ENCODE data around the gene EDRF1.

EDRF1 gene

DNA sequence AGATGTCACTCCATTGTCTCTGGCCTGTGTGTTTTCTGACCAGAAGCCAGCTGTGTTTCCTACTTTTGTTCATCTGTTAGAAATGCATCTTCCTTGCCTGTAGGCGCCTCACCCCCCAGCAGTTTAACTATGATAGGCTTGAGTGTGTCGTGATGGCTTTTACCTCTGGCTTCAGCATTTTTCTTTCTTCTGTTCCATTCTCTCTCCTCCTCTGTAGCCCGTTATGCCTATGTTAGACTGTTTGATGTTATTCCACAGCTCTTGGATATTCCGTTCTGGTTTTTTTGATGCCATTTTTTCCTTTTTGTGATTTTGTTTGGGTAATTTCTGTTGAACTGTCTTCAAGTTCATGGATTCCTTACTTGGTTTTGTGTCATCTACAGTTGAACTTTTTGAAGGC is 38.2 kb downstream of the EDRF1 start:
- Histone ChIP-seq H4K20me1 (ENCODE audit: control insufficient read depth, insufficient read depth, low read depth, low read length) (no peaks in the 10 kb centered on the region), H3K27me3 (ENCODE audit: control insufficient read depth, low read length) (no peaks in the 10 kb centered on the region), H3F3A (ENCODE audit: control insufficient read depth, insufficient read depth) (0 out of 2 replicates have a peak, but pooled peaks cover 2% of the 10 kb centered on the region), H3K36me3 (ENCODE audit: control insufficient read depth, low read length) (peaks cover 94% of the 10 kb centered on the region), H3K9me2 (replicated peaks; ENCODE audit: control insufficient read depth, low read length) (no peaks in the 10 kb centered on the region), H3K27ac (ENCODE audit: low read depth, low read length) (no peak overlapping the region), H3K9me3 (ENCODE audit: control insufficient read depth, insufficient read depth, low read length) (no peaks in the 10 kb centered on the region), H3K4me3 (ENCODE audit: low read length) (no peak overlapping the region), H3K4me2 (ENCODE audit: low read length) (no peak overlapping the region), H3K79me2 (ENCODE audit: control insufficient read depth, low read length) (peaks cover 5% of the 10 kb centered on the region; the same call in 1 of the 2 replicates), H3K4me1 (ENCODE audit: control insufficient read depth, low read length) (no peaks in the 10 kb centered on the region)
- TF ChIP-seq EZH2phosphoT487 (IDR thresholded peaks at IDR 0.05; ENCODE audit: borderline replicate concordance, low read length) (no peak), CTCF (IDR thresholded peaks at IDR 0.05; ENCODE audit: low read depth, low read length, poor library complexity, severe bottlenecking) (no peak)

- Histone ChIP-seq H3K4me1 (ENCODE audit: control insufficient read depth, low read length) (no peaks in the 10 kb centered on the region), H3K79me2 (ENCODE audit: control insufficient read depth, low read length) (no peaks in the 10 kb centered on the region), H3K27ac (ENCODE audit: low read depth, low read length) (no peak overlapping the region), H3K9me3 (ENCODE audit: control insufficient read depth, insufficient read depth, low read length) (no peaks in the 10 kb centered on the region), H3F3A (ENCODE audit: control insufficient read depth, insufficient read depth) (no peaks in the 10 kb centered on the region), H3K4me3 (ENCODE audit: low read length) (no peak overlapping the region), H3K9me2 (replicated peaks; ENCODE audit: control insufficient read depth, low read length) (no peaks in the 10 kb centered on the region), H3K36me3 (ENCODE audit: control insufficient read depth, low read length) (peaks cover 89% of the 10 kb centered on the region), H3K27me3 (ENCODE audit: control insufficient read depth, low read length) (no peaks in the 10 kb centered on the region), H4K20me1 (ENCODE audit: control insufficient read depth, insufficient read depth, low read depth, low read length) (no peaks in the 10 kb centered on the region), H3K4me2 (ENCODE audit: low read length) (no peak overlapping the region)
- TF ChIP-seq CTCF (IDR thresholded peaks at IDR 0.05; ENCODE audit: low read depth, low read length, poor library complexity, severe bottlenecking) (no peak), EZH2phosphoT487 (IDR thresholded peaks at IDR 0.05; ENCODE audit: borderline replicate concordance, low read length) (no peak)
These were observed 42.5 kb downstream of the EDRF1 start for GRCh38 chr10:125761961-125762360.

DNA sequence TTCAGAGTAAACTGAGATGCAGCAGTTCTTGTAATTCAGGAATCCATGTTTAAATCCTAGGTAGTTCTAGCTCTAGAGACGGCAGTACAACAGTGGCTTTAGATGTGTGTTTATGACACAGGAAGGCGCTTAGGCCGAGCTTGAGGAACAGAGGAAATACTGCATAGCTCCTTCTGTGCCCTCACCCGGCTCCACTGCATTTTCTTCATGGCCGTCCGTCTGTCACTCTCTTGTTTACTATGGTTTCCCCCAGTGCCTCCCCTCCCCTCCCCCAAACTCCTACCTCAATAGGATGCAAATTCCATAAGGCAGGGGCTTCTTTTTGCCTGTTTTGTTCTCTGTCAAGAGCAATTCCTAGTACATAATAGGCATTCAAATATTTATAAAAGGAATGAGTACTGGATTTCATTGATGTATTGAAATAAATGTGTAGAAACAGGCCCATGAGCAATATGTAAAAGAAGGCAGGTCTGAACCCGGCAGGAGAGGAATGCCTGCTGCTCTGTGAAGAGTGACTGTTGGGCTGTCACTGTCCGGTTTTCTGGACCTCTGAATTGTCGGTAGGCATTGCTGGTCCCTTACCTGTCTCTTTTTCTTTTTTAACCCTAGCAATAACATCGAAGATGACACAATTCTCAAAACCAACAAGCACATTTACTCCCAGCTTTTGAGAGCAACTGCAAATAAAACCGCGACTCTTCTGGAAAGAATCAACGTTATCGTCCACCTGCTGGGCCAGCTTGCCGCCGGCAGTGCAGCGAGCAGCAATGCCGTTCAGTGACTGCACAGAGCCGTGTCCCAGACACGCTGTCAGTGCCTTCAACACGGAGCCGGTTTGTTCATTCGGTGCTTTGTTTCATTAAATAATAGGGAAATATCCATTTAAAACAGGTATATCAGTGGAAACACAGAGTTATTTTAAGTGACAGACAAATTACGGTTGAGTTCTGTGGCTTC is 43.5 kb downstream of the EDRF1 start:
- no peaks in the 10 kb centered on the region for H3F3A ChIP-seq (ENCODE audit: control insufficient read depth, insufficient read depth)
- H3K9me2 ChIP-seq (replicated peaks; ENCODE audit: control insufficient read depth, low read length) = no peaks in the 10 kb centered on the region
- no peak overlapping the region for H3K4me3 ChIP-seq (ENCODE audit: low read length)
- TF ChIP-seq EZH2phosphoT487 (IDR thresholded peaks at IDR 0.05; ENCODE audit: borderline replicate concordance, low read length) (no peak), CTCF (IDR thresholded peaks at IDR 0.05; ENCODE audit: low read depth, low read length, poor library complexity, severe bottlenecking) (no peak)
- H3K4me1 ChIP-seq (ENCODE audit: control insufficient read depth, low read length) = no peaks in the 10 kb centered on the region
- no peaks in the 10 kb centered on the region for H3K9me3 ChIP-seq (ENCODE audit: control insufficient read depth, insufficient read depth, low read length)
- no peaks in the 10 kb centered on the region for H4K20me1 ChIP-seq (ENCODE audit: control insufficient read depth, insufficient read depth, low read depth, low read length)
- H3K79me2 ChIP-seq (ENCODE audit: control insufficient read depth, low read length) = no peaks in the 10 kb centered on the region
- no peaks in the 10 kb centered on the region for H3K27me3 ChIP-seq (ENCODE audit: control insufficient read depth, low read length)
- H3K27ac ChIP-seq (ENCODE audit: low read depth, low read length) = no peak overlapping the region
- no peak overlapping the region for H3K4me2 ChIP-seq (ENCODE audit: low read length)
- H3K36me3 ChIP-seq (ENCODE audit: control insufficient read depth, low read length) = peaks cover 80% of the 10 kb centered on the region

Data from DOHH2 (cell line).